ENCODE data around the gene CPE.

DNA sequence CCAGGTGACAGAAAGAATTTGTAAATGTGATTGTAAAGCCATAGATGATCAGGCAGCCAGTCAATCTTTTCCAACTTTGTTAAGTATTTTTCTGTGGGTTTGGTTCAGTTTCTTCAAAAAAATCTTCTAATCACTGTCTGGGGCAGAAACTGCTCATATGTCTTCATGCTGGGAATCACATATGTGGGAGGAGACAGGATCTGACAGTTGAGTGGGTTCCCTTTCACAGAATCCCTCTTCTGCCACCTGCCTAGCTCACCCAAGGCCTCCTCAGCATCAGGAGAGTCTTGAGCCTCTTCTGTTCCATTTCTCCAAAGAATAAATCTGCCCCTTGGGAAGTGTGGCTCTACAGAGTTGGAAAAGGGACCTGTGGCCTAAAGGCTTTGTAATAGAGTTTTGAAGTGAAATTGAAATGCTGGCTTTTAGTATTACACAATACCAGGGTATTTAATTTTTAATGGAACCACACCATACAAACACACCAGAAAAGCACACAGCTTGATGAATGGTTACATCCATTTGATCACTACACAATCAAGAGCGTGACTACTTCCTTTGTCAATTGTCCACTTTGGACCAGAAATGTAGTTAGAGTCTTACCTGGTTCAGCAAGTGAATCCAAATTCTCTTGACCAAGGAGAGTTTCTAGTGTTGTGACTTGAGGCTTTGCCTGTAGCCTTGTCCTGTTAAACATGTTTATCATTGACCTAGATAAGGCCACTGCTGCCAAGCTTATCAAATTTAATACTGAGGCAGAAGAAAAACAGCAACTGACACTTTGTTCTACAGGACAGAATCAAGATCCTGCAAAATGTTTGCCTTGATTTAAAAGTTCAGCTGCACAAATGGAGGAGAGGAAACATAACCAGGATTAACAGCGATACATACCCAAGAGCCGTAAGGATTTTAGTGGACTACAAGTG lies 30.9 kb upstream of the CPE start:
- TF ChIP-seq CTCF (IDR thresholded peaks at IDR 0.05; ENCODE audit: low read depth, low read length, poor library complexity, severe bottlenecking) (no peak), EZH2phosphoT487 (IDR thresholded peaks at IDR 0.05; ENCODE audit: borderline replicate concordance, low read length) (no peak)
